ENCODE measurements around the gene CARD11.

Gene CARD11

GRCh38 chr7:2981103-2981480 lies 62.6 kb downstream of the CARD11 start:
- DNase-seq (ENCODE audit: low read depth), result no peak

- no peak for DNase-seq (ENCODE audit: low read depth)
These were observed 63.1 kb downstream of the CARD11 start for GRCh38 chr7:2980401-2981102.

DNA sequence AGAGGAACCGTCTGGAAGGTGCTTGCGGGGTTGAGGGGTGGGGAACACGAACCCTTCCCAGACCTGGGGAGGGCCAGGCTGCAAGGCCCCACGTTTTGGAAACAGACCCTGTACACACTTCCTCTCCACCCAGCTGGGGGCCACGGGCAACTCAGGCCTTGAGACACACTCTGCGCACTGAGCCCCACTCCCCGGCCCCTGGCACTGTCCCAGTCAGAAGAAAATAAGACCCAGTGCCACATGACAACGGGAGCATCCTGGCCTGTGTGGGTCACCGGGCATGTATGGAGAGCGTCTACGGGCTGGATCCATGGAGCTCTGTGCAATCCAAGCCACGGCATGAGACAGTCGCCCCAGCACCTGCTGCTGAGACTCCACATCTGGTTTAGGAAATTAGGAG lies 63.7 kb downstream of the CARD11 start:
- DNase-seq (ENCODE audit: low read depth), result no peak

DNA sequence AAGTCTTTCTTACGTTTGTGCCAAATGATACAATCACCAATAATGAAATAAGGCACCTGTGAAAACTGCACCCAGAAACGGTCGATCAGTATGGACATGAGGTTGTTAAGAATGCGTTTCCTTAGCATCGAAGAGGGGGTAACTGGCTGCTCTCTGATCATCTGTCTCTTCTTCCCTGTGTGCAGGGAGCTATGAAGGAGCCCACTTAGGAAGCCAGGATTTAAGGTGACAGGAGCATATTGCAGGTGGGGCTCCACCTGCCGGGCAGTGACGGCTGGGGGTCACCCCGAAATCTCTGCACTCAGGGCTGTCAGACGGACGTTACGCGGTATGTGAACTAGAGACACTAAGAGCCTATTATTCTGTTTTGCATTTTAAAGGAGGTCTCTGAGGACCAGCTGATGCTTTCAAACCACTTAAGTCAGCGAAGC lies 64.5 kb downstream of the CARD11 start:
- DNase-seq (ENCODE audit: low read depth), result no peak

DNA sequence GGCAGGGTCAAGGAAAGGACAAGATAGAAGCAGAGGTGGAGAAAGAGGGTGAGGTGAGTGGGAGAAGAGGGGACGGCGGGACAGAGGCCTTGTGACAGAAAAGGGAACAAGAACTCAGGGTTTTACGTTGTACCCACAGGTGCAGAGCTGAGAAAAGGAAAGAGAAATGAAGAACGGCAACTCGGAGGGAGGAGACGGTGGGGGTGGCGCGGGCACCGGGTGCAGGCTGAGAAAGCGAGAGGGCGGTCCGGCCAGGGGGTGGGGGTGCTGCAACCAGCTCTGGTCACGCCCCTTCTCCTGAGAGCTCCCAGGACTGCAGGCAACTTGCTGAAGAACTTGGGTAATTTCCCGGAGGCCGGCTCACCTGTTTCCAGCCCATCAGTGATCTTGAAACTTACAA lies 65.3 kb downstream of the CARD11 start:
- no peak for DNase-seq (ENCODE audit: low read depth)

DNA sequence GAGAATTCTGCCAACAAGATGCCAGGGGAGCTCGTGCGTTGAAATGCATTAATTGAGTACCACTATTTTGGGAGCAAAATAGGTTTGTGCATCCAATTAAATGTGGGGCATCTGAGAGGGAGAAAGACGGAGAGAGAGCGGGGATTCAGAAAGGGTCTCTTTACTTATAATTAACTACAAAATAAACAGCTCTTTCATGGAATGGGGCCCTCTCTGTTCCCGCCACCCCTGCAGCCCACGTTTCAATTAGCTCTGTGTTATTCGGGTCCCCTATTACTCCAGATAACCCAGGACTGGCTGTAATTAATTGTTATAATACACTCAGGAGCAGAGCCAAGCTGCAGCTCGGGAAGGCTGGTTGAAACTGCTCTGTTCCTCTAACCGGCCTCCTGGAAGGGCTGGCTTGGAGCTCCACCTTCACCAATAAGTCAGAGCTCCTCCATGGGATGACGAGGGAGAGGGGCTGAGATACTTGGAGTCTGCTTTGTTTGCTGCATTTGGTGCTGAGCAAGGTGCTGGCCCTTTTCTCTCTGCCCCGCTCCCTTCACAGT lies 67.8 kb downstream of the CARD11 start:
- no peak for DNase-seq (ENCODE audit: low read depth)

GRCh38 chr7:2974093-2974819 lies 69.4 kb downstream of the CARD11 start:
- no peak for DNase-seq (ENCODE audit: low read depth)

GRCh38 chr7:2972835-2973161 lies 70.9 kb downstream of the CARD11 start:
- DNase-seq (ENCODE audit: low read depth), result no peak

GRCh38 chr7:2971914-2972834 lies 71.5 kb downstream of the CARD11 start:
- DNase-seq (ENCODE audit: low read depth), result no peak

DNA sequence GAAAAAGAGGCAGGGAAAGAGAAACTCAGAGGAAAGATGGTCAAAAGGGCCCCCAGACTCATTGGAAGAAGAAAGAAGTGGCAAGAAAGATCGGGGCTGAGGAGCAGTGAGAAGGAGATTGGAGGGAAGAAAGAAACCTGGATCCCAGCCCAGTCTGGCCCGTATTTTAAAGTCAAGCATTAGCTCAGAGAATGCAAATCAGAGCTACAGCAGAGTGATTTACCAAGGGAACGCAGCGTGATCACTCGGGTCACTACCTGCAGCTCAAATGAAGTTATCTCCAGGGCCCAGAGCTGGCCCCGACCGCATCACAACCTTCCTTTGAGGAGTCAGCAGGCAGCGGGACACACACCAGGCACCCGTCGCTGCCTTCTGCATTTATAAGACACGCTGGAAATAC lies 72.8 kb downstream of the CARD11 start:
- DNase-seq (ENCODE audit: low read depth), result no peak

GRCh38 chr7:2970307-2970664 lies 73.4 kb downstream of the CARD11 start:
- no peak for DNase-seq (ENCODE audit: low read depth)

DNA sequence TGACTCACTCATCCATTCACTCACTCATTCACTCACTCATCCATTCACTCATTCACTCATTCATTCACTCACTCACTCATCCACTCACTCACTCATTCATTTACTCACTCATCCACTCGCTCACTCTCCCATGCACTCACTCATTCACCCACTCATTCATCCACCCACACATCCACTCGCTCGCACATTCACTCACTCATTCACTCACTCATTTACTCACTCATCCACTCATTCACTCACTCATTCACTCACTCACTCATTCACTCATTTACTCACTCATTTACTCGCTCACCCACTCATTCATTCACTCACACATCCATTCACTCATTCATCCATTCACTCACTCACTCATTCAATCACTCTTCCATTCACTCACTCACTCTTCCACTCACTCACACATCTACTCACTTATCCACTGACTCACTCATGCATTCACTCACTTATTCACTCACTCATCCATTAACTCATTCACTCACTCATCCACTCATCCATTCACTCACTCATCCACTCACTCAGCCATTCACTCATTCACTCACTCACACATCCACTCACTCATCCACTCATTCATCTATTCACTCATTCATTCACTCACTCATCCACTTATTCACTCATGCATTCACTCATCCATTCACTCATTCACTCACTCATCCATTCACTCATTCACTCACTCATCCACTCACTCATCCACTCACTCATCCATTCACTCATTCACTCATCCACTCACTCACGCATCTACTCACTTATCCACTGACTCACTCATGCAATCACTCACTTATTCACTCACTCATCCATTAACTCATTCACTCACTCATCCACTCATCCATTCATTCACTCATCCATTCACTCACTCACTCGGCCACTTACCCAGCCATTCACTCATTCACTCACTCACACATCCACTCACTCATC lies 74.0 kb downstream of the CARD11 start:
- DNase-seq (ENCODE audit: low read depth), result no peak

DNA sequence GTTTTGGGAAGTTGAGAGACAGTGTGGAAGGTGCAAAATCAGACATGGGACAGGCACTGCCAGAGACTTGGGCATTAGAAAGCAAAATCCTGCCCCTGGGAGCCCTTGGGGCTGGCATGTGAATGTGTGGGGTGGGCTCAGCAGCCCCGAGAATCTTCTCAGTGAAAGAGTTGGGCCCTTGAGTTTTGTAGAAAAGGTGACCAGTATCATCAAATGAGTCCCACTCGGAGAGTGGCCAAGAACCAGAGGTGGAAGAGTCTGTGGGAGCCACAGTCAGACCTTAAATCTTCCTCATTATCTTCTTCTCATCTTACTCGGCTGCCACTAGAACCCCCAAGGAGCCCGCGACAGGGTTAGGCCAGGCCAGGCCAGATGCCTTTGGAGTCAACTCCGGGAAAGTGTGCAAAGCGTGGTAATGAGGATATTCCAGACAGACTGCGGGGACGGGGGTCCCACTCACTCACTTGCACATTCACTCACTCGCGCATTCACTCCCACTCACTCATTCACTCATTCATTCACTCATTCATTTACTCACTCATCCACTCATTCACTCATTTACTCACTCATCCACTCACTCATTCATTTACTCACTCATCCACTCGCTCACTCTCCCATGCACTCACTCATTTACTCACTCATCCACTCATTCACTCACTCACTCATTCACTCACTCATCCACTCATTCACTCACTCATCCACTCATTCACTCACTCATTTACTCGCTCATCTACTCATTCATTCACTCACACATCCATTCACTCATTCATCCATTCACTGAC lies 74.9 kb downstream of the CARD11 start:
- no peak for DNase-seq (ENCODE audit: low read depth)

GRCh38 chr7:2968176-2968575 lies 75.5 kb downstream of the CARD11 start:
- no peak for DNase-seq (ENCODE audit: low read depth)

- no peak for DNase-seq (ENCODE audit: low read depth)
These were observed 76.0 kb downstream of the CARD11 start for GRCh38 chr7:2967705-2968104.

GRCh38 chr7:2967253-2967652 lies 76.4 kb downstream of the CARD11 start:
- no peak for DNase-seq (ENCODE audit: low read depth)

GRCh38 chr7:2966466-2967078 lies 77.1 kb downstream of the CARD11 start:
- DNase-seq (ENCODE audit: low read depth), result no peak

DNA sequence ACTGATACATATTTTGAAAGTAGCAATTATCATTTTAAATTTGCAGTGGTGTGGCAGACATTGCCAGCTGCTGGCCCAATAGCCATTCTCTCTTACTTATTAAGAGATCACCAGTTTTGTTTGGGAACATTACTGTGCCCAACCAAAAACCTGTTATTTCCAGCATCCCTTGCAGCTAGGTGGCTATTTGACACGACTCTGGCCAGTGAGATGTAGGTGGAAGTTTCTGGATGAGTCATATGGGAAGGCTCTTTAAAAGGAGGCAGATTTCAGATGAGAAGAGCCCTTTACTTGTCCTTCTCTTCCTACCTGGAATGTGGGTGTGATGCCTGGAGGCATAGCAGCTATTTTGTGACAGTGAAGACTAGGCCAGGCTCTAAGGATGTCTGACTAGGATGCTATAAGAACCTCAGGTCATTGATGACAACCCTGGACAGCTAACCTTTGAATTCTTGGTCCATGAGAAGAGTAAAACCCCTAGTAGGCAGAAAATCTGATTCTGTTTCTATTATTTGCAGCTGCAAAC lies 77.9 kb downstream of the CARD11 start:
- no peak for DNase-seq (ENCODE audit: low read depth)

DNA sequence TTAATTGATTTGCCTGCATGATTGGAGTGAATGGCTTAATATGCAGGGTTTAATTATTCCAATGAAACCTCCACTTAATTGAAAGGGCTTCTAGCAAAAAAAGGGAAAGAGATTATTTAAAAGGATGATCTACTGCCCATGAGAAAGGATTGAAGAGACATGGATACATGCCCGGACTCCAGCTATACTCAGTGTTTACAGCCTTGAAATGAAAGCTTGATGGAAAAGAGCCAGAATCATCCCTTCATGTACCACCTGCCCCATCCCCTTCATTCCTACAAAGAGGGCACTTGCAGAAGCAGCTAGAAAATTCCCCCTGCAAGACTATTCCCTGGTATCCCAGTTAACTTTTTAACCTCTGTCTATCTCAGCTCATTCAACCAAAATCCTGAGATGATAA lies 78.4 kb downstream of the CARD11 start:
- no peak for DNase-seq (ENCODE audit: low read depth)

DNA sequence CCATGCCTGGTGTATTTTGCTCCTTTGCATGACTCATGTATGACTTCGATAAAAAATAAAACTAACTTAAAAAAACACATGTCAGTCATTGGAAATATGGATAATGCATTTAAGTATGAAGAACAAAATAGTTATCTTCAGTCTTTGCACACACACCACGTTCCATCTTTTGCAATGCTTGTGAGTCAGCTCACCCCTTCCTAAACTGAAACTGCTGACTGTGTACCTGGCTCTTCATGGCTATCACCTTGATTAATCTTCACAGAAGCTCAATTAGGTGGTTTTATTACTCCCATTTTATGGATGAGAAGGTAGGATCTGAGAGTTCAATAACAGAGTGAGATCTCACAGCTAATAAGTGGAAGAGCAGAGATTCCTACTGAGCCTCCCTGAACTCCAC lies 79.5 kb downstream of the CARD11 start:
- DNase-seq (ENCODE audit: low read depth), result no peak
